ENCODE data around the gene HNF4A.
"Not testable (repeated sequence)": the region's sequence is repeated elsewhere in the genome, so short reads cannot be mapped to it uniquely, and the experiment has no call there.

Gene HNF4A

GRCh38 chr20:44345941-44346340 lies 9.6 kb upstream of the HNF4A start:
- not testable (repeated sequence) for DNase-seq

- no peak for DNase-seq
Measured at GRCh38 chr20:44348168-44348659, 7.3 kb upstream of the HNF4A start.

- no peak for DNase-seq
Measured at GRCh38 chr20:44349349-44349748, 6.2 kb upstream of the HNF4A start.

- no peak for DNase-seq
Measured at GRCh38 chr20:44350567-44350966, 4.9 kb upstream of the HNF4A start.

- DNase-seq = no peak
Measured at GRCh38 chr20:44354979-44355497, 461 bp upstream of the HNF4A start.

GRCh38 chr20:44356353-44356723 lies 839 bp downstream of the HNF4A start:
- no peak for DNase-seq

GRCh38 chr20:44357020-44357419 lies 1.5 kb downstream of the HNF4A start:
- no peak for DNase-seq

GRCh38 chr20:44357555-44358125 lies 2.1 kb downstream of the HNF4A start:
- DNase-seq = no peak

- no peak for DNase-seq
Measured at GRCh38 chr20:44358776-44359175, 3.3 kb downstream of the HNF4A start.

- DNase-seq = no peak
Measured at GRCh38 chr20:44360221-44360620, 4.7 kb downstream of the HNF4A start.

GRCh38 chr20:44361021-44361420 lies 5.5 kb downstream of the HNF4A start:
- DNase-seq = no peak

- DNase-seq = no peak
Measured at GRCh38 chr20:44362466-44362940, 7.0 kb downstream of the HNF4A start.

- no peak for DNase-seq
Measured at GRCh38 chr20:44364068-44364467, 8.6 kb downstream of the HNF4A start.

GRCh38 chr20:44364780-44365179 lies 9.3 kb downstream of the HNF4A start:
- DNase-seq = no peak

- DNase-seq = no peak
Measured at GRCh38 chr20:44367746-44368145, 12.2 kb downstream of the HNF4A start.

- DNase-seq = no peak
Measured at GRCh38 chr20:44370639-44371218, 15.2 kb downstream of the HNF4A start.

- DNase-seq = no peak
Measured at GRCh38 chr20:44382641-44383040, 27.1 kb downstream of the HNF4A start.

GRCh38 chr20:44384423-44385027 lies 29.0 kb downstream of the HNF4A start:
- DNase-seq = peak; percentile 83 to 87

GRCh38 chr20:44388466-44389023 lies 33.0 kb downstream of the HNF4A start:
- peak; percentile 44 to 62 for DNase-seq

GRCh38 chr20:44389871-44390270 lies 34.4 kb downstream of the HNF4A start:
- no peak for DNase-seq

GRCh38 chr20:44390280-44390679 lies 34.8 kb downstream of the HNF4A start:
- DNase-seq = no peak

- DNase-seq = no peak
Measured at GRCh38 chr20:44392088-44392775, 36.7 kb downstream of the HNF4A start.

All from activated CD4-positive, alpha-beta T cell treated with anti-CD3 and anti-CD28 coated beads for 4 hours (primary cell).